HEK293 (cell line): ENCODE results near the gene CAP2.

Experiments
- CTCF ChIA-PET: fragments of 350-600 bp; formaldehyde crosslinking; extraction: SDS; loops from one replicate; lab custom pipeline; 2021; ENCODE audit warnings: antibody characterized with exemption; lab: Yijun Ruan, JAX
- POLR2A ChIA-PET: fragments of 300-600 bp; formaldehyde crosslinking; extraction: SDS; loops from one replicate; lab custom pipeline; 2020; ENCODE audit warnings: antibody characterized with exemption, inconsistent platforms; lab: Yijun Ruan, JAX
- H3K27ac ChIP-seq: fragments of 200-500 bp; sonication (Bioruptor generic); 2 replicates; pipeline ENCODE4 v1.5.1; 2014; ENCODE audit warnings: low read depth, low read length, control low read depth, inconsistent platforms; ENCODE audit errors: extremely low read depth
- H3K36me3 ChIP-seq, 2 experiments: fragments of 200-500 bp in 1 of 2; sonication (Bioruptor generic) in 1 of 2; 1 replicate in 1 of 2; 2 replicates in 1 of 2; pipeline ENCODE4 v1.5.1; 2014 to 2017; ENCODE audit warnings: inconsistent platforms in 2 of 2, low read length in 2 of 2; ENCODE audit not compliant: control insufficient read depth in 2 of 2, insufficient read depth in 1 of 2
- H3K4me1 ChIP-seq: fragments of 200-500 bp; sonication (Bioruptor generic); 2 replicates; pipeline ENCODE4 v1.5.1; 2014; ENCODE audit warnings: mild to moderate bottlenecking, low read length, inconsistent platforms; ENCODE audit not compliant: control insufficient read depth, insufficient read depth
- H3K4me3 ChIP-seq: 2 replicates; pipeline ENCODE4 v1.5.1; 2011; ENCODE audit warnings: low read depth, mild to moderate bottlenecking, control low read depth, low read length, moderate library complexity
- H3K9me3 ChIP-seq: fragments of 200-500 bp; sonication (Bioruptor generic); 2 replicates; pipeline ENCODE4 v1.5.1; 2014; ENCODE audit warnings: low read depth, low read length, inconsistent platforms; ENCODE audit not compliant: control insufficient read depth, insufficient read depth
- BCL11B ChIP-seq: fragments of 450-650 bp; formaldehyde crosslinking; IDR thresholded peaks from 2 replicates; pipeline ENCODE4 v1.5.1; 2016; ENCODE audit warnings: low read depth, missing biosample characterization, missing genetic modification characterization
- GFI1B ChIP-seq: fragments of 450-650 bp; formaldehyde crosslinking; IDR thresholded peaks from 2 replicates; pipeline ENCODE4 v1.5.1; 2016; ENCODE audit warnings: missing biosample characterization, missing genetic modification characterization
- KLF17 ChIP-seq: fragments of 450-650 bp; formaldehyde crosslinking; IDR thresholded peaks from 2 replicates; pipeline ENCODE4 v1.5.1; 2016; ENCODE audit warnings: missing biosample characterization, missing genetic modification characterization
- KLF8 ChIP-seq: fragments of 450-650 bp; formaldehyde crosslinking; IDR thresholded peaks from 2 replicates; pipeline ENCODE4 v1.5.1; 2016; ENCODE audit warnings: missing biosample characterization, missing genetic modification characterization
- OVOL3 ChIP-seq: fragments of 450-650 bp; formaldehyde crosslinking; IDR thresholded peaks from 2 replicates; pipeline ENCODE4 v1.5.1; 2016; ENCODE audit warnings: missing biosample characterization, missing genetic modification characterization
- SP7 ChIP-seq: fragments of 450-650 bp; formaldehyde crosslinking; IDR thresholded peaks from 2 replicates; pipeline ENCODE4 v1.5.1; 2016; ENCODE audit warnings: missing biosample characterization, missing genetic modification characterization
- TRIM28 ChIP-seq: IDR thresholded peaks from 2 replicates; pipeline ENCODE4 v1.6.1; 2011; ENCODE audit warnings: low read length, control low read depth, borderline replicate concordance
- YY2 ChIP-seq: fragments of 450-650 bp; formaldehyde crosslinking; IDR thresholded peaks from 2 replicates; pipeline ENCODE4 v1.5.1; 2016; ENCODE audit warnings: missing biosample characterization, missing genetic modification characterization
- ZBTB20 ChIP-seq: fragments of 450-650 bp; formaldehyde crosslinking; IDR thresholded peaks from 2 replicates; pipeline ENCODE4 v1.5.1; 2016; ENCODE audit warnings: missing biosample characterization, missing genetic modification characterization
- ZFP41 ChIP-seq: fragments of 450-650 bp; formaldehyde crosslinking; IDR thresholded peaks from 2 replicates; pipeline ENCODE4 v1.5.1; 2016; ENCODE audit warnings: missing biosample characterization, missing genetic modification characterization, borderline replicate concordance
- ZNF169 ChIP-seq: fragments of 450-650 bp; formaldehyde crosslinking; IDR thresholded peaks from 2 replicates; pipeline ENCODE4 v1.5.1; 2016; ENCODE audit warnings: missing biosample characterization, missing genetic modification characterization
- ZNF23 ChIP-seq: fragments of 450-650 bp; formaldehyde crosslinking; IDR thresholded peaks from 2 replicates; pipeline ENCODE4 v1.5.1; 2016; ENCODE audit warnings: missing biosample characterization, missing genetic modification characterization, borderline replicate concordance
- ZNF302 ChIP-seq: fragments of 450-650 bp; formaldehyde crosslinking; IDR thresholded peaks from 2 replicates; pipeline ENCODE4 v1.5.1; 2016; ENCODE audit warnings: missing biosample characterization, missing genetic modification characterization, low read depth
- ZNF311 ChIP-seq: fragments of 450-650 bp; formaldehyde crosslinking; IDR thresholded peaks from 2 replicates; pipeline ENCODE4 v1.5.1; 2017; ENCODE audit warnings: missing biosample characterization, missing genetic modification characterization, borderline replicate concordance
- ZNF37A ChIP-seq: fragments of 450-650 bp; IDR thresholded peaks from 2 replicates; pipeline ENCODE4 v1.5.1; 2018; ENCODE audit warnings: missing biosample characterization, missing genetic modification characterization
- ZNF449 ChIP-seq: fragments of 450-650 bp; formaldehyde crosslinking; IDR thresholded peaks from 2 replicates; pipeline ENCODE4 v1.5.1; 2017; ENCODE audit warnings: missing biosample characterization, mild to moderate bottlenecking, missing genetic modification characterization, moderate library complexity
- ZNF521 ChIP-seq: fragments of 450-650 bp; formaldehyde crosslinking; IDR thresholded peaks from 2 replicates; pipeline ENCODE4 v1.5.1; 2017; ENCODE audit warnings: missing biosample characterization, mild to moderate bottlenecking, missing genetic modification characterization
- ZNF529 ChIP-seq: fragments of 450-650 bp; formaldehyde crosslinking; IDR thresholded peaks from 2 replicates; pipeline ENCODE4 v1.5.1; 2017; ENCODE audit warnings: missing genetic modification characterization, missing biosample characterization; ENCODE audit not compliant: insufficient replicate concordance
- ZNF544 ChIP-seq: fragments of 450-650 bp; formaldehyde crosslinking; IDR thresholded peaks from 2 replicates; pipeline ENCODE4 v1.5.0; 2017; ENCODE audit warnings: missing biosample characterization, missing genetic modification characterization
- ZNF560 ChIP-seq: fragments of 450-650 bp; formaldehyde crosslinking; IDR thresholded peaks from 2 replicates; pipeline ENCODE4 v1.5.1; 2017; ENCODE audit warnings: missing biosample characterization, missing genetic modification characterization, borderline replicate concordance
- ZNF561 ChIP-seq: fragments of 450-650 bp; IDR thresholded peaks from 2 replicates; pipeline ENCODE4 v1.5.1; 2018; ENCODE audit warnings: missing biosample characterization, missing genetic modification characterization, borderline replicate concordance
- ZNF600 ChIP-seq: fragments of 450-650 bp; formaldehyde crosslinking; IDR thresholded peaks from 2 replicates; pipeline ENCODE4 v1.5.1; 2016; ENCODE audit warnings: missing biosample characterization, missing genetic modification characterization
- ZNF629 ChIP-seq: fragments of 450-650 bp; formaldehyde crosslinking; IDR thresholded peaks from 2 replicates; pipeline ENCODE4 v1.5.1; 2017; ENCODE audit warnings: missing biosample characterization, missing genetic modification characterization
- ZNF830 ChIP-seq: fragments of 450-650 bp; IDR thresholded peaks from 2 replicates; pipeline ENCODE4 v1.5.0; 2018; ENCODE audit warnings: missing biosample characterization, missing genetic modification characterization, low read depth, mild to moderate bottlenecking, moderate library complexity
- ZSCAN5A ChIP-seq: fragments of 450-650 bp; formaldehyde crosslinking; IDR thresholded peaks from 2 replicates; pipeline ENCODE4 v1.5.1; 2016; ENCODE audit warnings: missing biosample characterization, missing genetic modification characterization

Gene CAP2

GRCh38 chr6:17391976-17392375 is 1.4 kb upstream of the CAP2 start:
- peaks cover 5% of the 10 kb centered on the region; the same call in 1 of the 2 replicates for H3K4me1 ChIP-seq
- H3K27ac ChIP-seq = no peak overlapping the region
- H3K9me3 ChIP-seq = no peaks in the 10 kb centered on the region; the same call in 1 of the 2 replicates
- POLR2A ChIA-PET = no interaction called here
- peaks cover 0 to 4% of the 10 kb centered on the region in 2 experiments; a peak in 1 of 3 replicates for H3K36me3 ChIP-seq
- CTCF ChIA-PET = no interaction called here
- no peak overlapping the region for H3K4me3 ChIP-seq
- TF ChIP-seq ZNF302 (tag by site-specific recombination) = no peak
- TF ChIP-seq ZNF37A (tag by site-specific recombination) = no peak
- no peak for TF ChIP-seq ZBTB20 (tag by site-specific recombination)
- TF ChIP-seq YY2 = no peak
- TF ChIP-seq ZNF449 (tag by site-specific recombination) = no peak
- no peak for TF ChIP-seq ZNF529
- no peak for TF ChIP-seq ZNF544 (tag by site-specific recombination)
- TF ChIP-seq ZNF521 = no peak
- TF ChIP-seq, all 188 proteins: peak for 0

GRCh38 chr6:17393892-17394631 is 667 bp downstream of the CAP2 start:
- POLR2A ChIA-PET = interaction anchor here (0.6 to 1.5 kb wide), 8 partner anchors 15 to 313 kb away, joined by 3 to 4 read pairs (median 4); partner anchors contain the start of genes FAM8A1 and NUP153
- no peaks in the 10 kb centered on the region; the same call in 1 of the 2 replicates for H3K9me3 ChIP-seq
- CTCF ChIA-PET = interaction anchor here (0.6 kb wide), 1 partner anchor 191 kb away, joined by 3 read pairs; no protein-coding TSS in a partner anchor
- H3K4me3 ChIP-seq = peak overlapping the region; percentile 75
- H3K36me3 ChIP-seq = peaks cover 0 to 4% of the 10 kb centered on the region in 2 experiments; a peak in 1 of 3 replicates
- peaks cover 5% of the 10 kb centered on the region; the same call in 1 of the 2 replicates for H3K4me1 ChIP-seq
- H3K27ac ChIP-seq = peak overlapping the region; percentile 84; the same call in 1 of the 2 replicates
- TF ChIP-seq ZNF449 (tag by site-specific recombination) (no peak), SP7 (peak; percentile 32; the same call in 1 of the 2 replicates), BCL11B (no peak), KLF17 (tag by site-specific recombination) (peak; percentile 15; the same call in 1 of the 2 replicates), ZNF629 (peak; percentile 25; the same call in 1 of the 2 replicates), TRIM28 (peak; percentile 32; the same call in 1 of the 2 replicates), ZNF560 (tag by site-specific recombination) (no peak), ZSCAN5A (tag by site-specific recombination) (no peak), ZNF830 (no peak), ZNF561 (tag by site-specific recombination) (peak; percentile 33), KLF8 (tag by site-specific recombination) (peak; percentile 40; the same call in 1 of the 2 replicates), ZNF600 (tag by site-specific recombination) (peak; percentile 42; the same call in 1 of the 2 replicates), ZNF302 (tag by site-specific recombination) (no peak), ZFP41 (tag by site-specific recombination) (no peak), ZNF23 (tag by site-specific recombination) (no peak), ZNF311 (no peak), ZNF169 (tag by site-specific recombination) (no peak), OVOL3 (no peak), GFI1B (tag by site-specific recombination) (no peak)
